Gastrocnemius medialis (tissue), 4 donors: Measurements from ENCODE around the gene WIPF3.

ENCODE experiments used
- POLR2A ChIP-seq, 2 donors: fragments of 450-650 bp; IDR thresholded peaks; one replicate each; pipeline ENCODE4 v1.6.1; 2017; ENCODE audit warnings: antibody characterized with exemption in 2 of 2, mild to moderate bottlenecking in 2 of 2, moderate library complexity in 2 of 2
- TF ChIP-seq, protein P1 (sequence below), 5 experiments: fragments of 450-650 bp in 3 of 5; fragments of 200-600 bp in 2 of 5; sonication (generic) in 2 of 5; IDR thresholded peaks in 4 of 5; conservative IDR thresholded peaks in 1 of 5; 1 replicate in 4 of 5; 2 replicates in 1 of 5; pipeline ENCODE4 v1.5.1; 2016 to 2019; ENCODE audit warnings: antibody characterized with exemption in 5 of 5, mild to moderate bottlenecking in 3 of 5, moderate library complexity in 3 of 5

DNA sequence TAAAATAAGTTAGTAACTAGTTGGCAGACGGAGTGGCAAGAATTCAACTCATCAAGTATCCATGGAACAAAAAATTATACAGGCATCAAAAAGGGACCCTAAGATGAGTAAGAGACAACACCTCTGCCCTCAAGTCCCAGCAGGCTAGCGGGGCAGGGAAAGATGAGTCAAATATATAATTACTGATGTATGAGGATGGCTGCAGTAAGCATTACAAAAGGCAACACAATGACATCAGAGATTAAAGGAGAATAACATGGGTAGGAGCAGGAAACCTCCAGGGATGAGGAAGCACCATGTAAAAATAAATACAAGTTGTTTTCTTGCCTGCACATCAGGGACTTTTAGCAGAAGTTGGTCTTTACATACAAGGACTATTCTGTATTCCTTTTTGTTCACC, 133.9 kb downstream of the WIPF3 start:
- TF ChIP-seq POLR2A (IDR thresholded peaks at IDR 0.05), result no peak
- TF ChIP-seq, protein P1, sequence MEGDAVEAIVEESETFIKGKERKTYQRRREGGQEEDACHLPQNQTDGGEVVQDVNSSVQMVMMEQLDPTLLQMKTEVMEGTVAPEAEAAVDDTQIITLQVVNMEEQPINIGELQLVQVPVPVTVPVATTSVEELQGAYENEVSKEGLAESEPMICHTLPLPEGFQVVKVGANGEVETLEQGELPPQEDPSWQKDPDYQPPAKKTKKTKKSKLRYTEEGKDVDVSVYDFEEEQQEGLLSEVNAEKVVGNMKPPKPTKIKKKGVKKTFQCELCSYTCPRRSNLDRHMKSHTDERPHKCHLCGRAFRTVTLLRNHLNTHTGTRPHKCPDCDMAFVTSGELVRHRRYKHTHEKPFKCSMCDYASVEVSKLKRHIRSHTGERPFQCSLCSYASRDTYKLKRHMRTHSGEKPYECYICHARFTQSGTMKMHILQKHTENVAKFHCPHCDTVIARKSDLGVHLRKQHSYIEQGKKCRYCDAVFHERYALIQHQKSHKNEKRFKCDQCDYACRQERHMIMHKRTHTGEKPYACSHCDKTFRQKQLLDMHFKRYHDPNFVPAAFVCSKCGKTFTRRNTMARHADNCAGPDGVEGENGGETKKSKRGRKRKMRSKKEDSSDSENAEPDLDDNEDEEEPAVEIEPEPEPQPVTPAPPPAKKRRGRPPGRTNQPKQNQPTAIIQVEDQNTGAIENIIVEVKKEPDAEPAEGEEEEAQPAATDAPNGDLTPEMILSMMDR (IDR thresholded peaks at IDR 0.05 in 4 of 5, conservative IDR thresholded peaks at IDR 0.05 in 1 of 5), result no peak
